Measurements from ENCODE around the gene ZBTB17. TPM values are rescaled to one million over a fixed set of nuclear protein-coding genes. Genes with fewer than 3 reads are reported as not detected.
"Not testable (repeated sequence)": the region's sequence is repeated elsewhere in the genome, so short reads cannot be mapped to it uniquely, and the experiment has no call there.

ZBTB17 gene
- polyA plus RNA-seq, 2 of the 4 experiments (the other 2 are of a cell fraction), result 13.8 to 16.5 TPM

GRCh38 chr1:15899266-15899665 lies 76.6 kb downstream of the ZBTB17 start:
- ChIA-PET CTCF (no interaction called here), POLR2A (no interaction called here)
- no peak overlapping the region for H3K4me2 ChIP-seq
- no peak for DNase-seq (ENCODE audit: low read depth in 1 of 2, low spot score in 1 of 2)
- no peaks in the 10 kb centered on the region for H3K9me3 ChIP-seq
- TF ChIP-seq MAZ (IDR thresholded peaks at IDR 0.05; ENCODE audit: borderline replicate concordance, low read depth, low read length), result no peak
- H3K4me1 ChIP-seq, result peaks cover 57% of the 10 kb centered on the region
- 80% methylated on average over 9 of the region's 9 CpGs for WGBS (ENCODE audit: missing lambda C conversion rate)
- H3K4me3 ChIP-seq, result no peak overlapping the region
- ATAC-seq, result no peak
- H3K27ac ChIP-seq, result no peak overlapping the region
- FAIRE-seq, result no peak

GRCh38 chr1:15896841-15897610 lies 78.9 kb downstream of the ZBTB17 start:
- 94% methylated on average over 20 of the region's 20 CpGs for WGBS (ENCODE audit: missing lambda C conversion rate)
- FAIRE-seq; H3K9me3 ChIP-seq; DNase-seq (ENCODE audit: low read depth in 1 of 2, low spot score in 1 of 2); H3K4me3 ChIP-seq; POLR2A ChIA-PET; ATAC-seq: not testable (repeated sequence)
- Histone ChIP-seq H3K4me1 (peaks cover 58% of the 10 kb centered on the region), H3K4me2 (peak overlapping the region; percentile 46; the same call in 2 of the 3 replicates), H3K27ac (peak overlapping the region in 1 of 2 experiments; percentile 72; a peak in 3 of 6 replicates)
- CTCF ChIA-PET, result interaction anchor here (0.6 kb wide), 1 partner anchor 187 kb away, joined by 3 read pairs; no protein-coding TSS in a partner anchor

- no peak for DNase-seq (ENCODE audit: low read depth in 1 of 2, low spot score in 1 of 2)
- no peak for ATAC-seq
- CTCF ChIA-PET, result interaction anchor here (0.9 to 1.1 kb wide), 3 partner anchors 15 to 82 kb away, joined by 3 to 6 read pairs (median 4); no protein-coding TSS in a partner anchor
- TF ChIP-seq PBX3 (IDR thresholded peaks at IDR 0.05) (no peak), KDM5A (IDR thresholded peaks at IDR 0.05) (no peak), RCOR1 (IDR thresholded peaks at IDR 0.05; ENCODE audit: low read depth, low read length) (no peak), EP300 (IDR thresholded peaks at IDR 0.05) (no peak), CEBPB (IDR thresholded peaks at IDR 0.05) (no peak), NR3C1 (IDR thresholded peaks at IDR 0.05) (no peak), TP53 (CRISPR knock-in tag; IDR thresholded peaks at IDR 0.05) (no peak), CBX2 (IDR thresholded peaks at IDR 0.05; ENCODE audit: borderline replicate concordance, low read depth) (no peak), HOXA7 (CRISPR knock-in tag; IDR thresholded peaks at IDR 0.05) (no peak), NFE2L2 (conservative IDR thresholded peaks at IDR 0.05; ENCODE audit: low read length) (no peak), NPAS2 (CRISPR knock-in tag; IDR thresholded peaks at IDR 0.05; ENCODE audit: borderline replicate concordance) (no peak), ZSCAN20 (CRISPR knock-in tag; IDR thresholded peaks at IDR 0.05) (no peak), SMC3 (IDR thresholded peaks at IDR 0.05) (no peak), MAX (IDR thresholded peaks at IDR 0.05) (no peak), POLR2AphosphoS2 (conservative IDR thresholded peaks at IDR 0.05; ENCODE audit: low read length) (no peak)
- TF ChIP-seq, protein P1, sequence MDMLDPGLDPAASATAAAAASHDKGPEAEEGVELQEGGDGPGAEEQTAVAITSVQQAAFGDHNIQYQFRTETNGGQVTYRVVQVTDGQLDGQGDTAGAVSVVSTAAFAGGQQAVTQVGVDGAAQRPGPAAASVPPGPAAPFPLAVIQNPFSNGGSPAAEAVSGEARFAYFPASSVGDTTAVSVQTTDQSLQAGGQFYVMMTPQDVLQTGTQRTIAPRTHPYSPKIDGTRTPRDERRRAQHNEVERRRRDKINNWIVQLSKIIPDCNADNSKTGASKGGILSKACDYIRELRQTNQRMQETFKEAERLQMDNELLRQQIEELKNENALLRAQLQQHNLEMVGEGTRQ (IDR thresholded peaks at IDR 0.05), result no peak
- TF ChIP-seq, protein P2, sequence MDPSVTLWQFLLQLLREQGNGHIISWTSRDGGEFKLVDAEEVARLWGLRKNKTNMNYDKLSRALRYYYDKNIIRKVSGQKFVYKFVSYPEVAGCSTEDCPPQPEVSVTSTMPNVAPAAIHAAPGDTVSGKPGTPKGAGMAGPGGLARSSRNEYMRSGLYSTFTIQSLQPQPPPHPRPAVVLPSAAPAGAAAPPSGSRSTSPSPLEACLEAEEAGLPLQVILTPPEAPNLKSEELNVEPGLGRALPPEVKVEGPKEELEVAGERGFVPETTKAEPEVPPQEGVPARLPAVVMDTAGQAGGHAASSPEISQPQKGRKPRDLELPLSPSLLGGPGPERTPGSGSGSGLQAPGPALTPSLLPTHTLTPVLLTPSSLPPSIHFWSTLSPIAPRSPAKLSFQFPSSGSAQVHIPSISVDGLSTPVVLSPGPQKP (IDR thresholded peaks at IDR 0.05; ENCODE audit: low read depth, low read length), result no peak
- no peak overlapping the region for H3K4me3 ChIP-seq
- H3K9me3 ChIP-seq, result no peaks in the 10 kb centered on the region
- H3K4me2 ChIP-seq, result no peak overlapping the region
- no peak for FAIRE-seq
- peaks cover 41% of the 10 kb centered on the region for H3K4me1 ChIP-seq
- H3K27ac ChIP-seq, result no peak overlapping the region
- POLR2A ChIA-PET, result no interaction called here
These were observed 80.7 kb downstream of the ZBTB17 start for GRCh38 chr1:15895233-15895632.
